NCI-H2171 (cell line): ENCODE results near the gene ZNF837.
"Not testable (repeated sequence)": the region's sequence is repeated elsewhere in the genome, so short reads cannot be mapped to it uniquely, and the experiment has no call there.

Experiments used
- DNase-seq: peaks from one replicate; lab custom pipeline; 2025; lab: John Stamatoyannopoulos, UW

ZNF837 gene

DNA sequence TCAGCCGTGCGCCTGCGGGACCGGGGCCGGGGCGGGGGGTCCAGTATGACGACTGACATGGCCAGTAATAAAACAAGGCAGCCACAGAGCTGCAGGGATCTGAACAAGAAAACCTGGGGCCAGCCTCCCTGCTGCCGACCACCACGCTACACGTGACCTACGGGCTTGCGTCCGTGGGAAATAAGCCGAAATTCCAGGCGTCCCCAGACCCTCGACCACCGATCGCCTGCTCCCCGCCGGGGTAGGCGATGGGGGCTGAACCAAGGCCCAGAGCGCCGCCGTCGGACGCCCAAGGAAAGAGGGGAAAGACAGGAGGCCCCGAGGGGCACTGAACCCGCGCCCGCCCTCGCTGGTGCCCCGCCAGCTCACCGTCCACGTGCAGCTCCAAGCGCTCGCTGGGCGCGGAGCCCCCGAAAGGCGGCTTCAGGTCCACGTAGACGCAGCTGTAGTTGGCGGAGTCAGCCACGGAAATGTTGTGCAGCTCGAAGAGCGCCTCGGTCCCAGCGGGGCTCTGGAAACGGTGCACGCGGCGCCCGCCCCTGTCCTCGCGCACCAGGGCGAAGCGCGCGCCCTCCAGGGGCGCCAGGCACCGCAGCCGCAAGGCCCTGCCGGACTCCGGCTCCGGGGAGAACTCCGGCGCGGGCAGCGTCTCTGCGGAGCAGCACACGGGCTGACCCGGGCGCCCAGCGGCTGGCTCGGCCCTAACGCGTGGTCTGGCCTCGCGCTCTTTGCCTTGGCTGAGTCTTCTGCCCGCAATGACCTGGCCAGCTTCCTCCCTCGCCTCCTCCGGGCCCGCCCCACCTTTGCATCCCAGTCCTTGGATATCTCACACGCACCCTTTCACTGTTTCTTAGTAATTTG lies 30.6 kb downstream of the ZNF837 start:
- no peak for DNase-seq

DNA sequence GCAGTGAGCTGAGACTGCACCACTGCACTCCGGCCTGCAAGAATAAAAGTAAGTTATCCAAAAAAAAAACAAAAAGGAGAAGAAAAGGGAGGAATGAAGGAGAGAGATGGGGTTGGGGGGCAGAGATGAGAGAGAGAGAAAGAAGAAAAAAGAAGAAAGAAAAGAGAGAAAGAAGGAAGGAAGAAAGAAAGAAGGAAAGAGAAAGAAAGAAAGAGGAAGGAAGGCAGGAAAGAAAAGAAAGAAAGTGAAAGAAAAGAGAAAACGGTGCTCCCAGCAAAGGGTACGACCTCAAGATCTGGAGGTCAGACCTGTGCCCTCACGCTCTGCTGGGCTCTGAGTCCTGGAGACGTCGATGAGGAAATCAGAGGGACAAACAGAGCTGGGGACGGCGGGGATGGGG lies 31.2 kb downstream of the ZNF837 start:
- no peak for DNase-seq

- not testable (repeated sequence) for DNase-seq
These were observed 32.8 kb downstream of the ZNF837 start for GRCh38 chr19:58348080-58348479.

DNA sequence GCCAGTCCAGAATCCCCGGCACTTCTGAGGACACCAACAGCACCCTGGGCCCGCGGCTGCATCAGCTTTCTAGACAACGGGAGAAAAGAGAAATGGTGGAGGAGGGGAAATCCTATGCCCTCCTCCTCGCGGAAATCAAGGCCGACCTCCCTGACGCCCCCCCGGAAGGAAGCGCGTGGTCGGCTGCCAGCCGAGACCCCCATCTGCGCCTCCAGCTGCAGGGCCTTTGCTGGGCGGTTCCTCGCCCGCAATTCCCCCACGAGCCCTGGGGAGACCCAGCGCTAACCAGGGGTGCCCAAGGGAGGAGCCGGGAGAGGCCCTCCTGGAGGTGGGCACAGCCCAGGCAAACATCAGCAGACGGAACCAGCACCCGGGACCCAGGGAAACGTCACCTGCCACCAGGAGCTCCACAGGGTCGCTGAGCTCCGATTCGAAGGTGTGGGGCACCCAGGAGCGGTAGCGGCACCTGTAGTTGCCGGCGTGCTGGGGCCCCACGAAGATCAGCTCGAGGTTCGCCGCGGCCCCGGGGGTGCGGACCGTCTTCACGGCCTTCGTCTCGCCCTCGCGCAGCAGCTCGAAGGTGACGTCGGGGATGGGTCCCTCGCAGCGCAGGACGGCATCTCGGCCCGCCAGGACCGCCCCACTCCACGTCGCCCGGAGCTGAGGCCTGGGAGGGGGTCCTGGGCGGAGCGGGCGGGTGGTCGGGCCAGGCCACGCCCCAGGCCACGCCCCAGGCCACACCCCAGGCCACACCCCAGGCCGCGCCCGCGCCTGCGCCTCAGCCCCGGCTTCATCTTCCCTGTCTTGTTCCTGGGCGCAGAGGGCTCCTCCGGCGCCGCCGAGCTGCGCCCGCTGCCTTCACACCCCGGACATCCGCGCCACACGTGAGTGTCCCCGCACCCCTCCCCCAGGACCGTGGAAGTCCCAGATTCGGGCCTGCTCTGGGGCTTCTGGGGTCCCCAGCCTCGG lies 33.6 kb downstream of the ZNF837 start:
- peak; percentile 72 for DNase-seq

- no peak for DNase-seq
These were observed 35.3 kb downstream of the ZNF837 start for GRCh38 chr19:58345558-58345957.

DNA sequence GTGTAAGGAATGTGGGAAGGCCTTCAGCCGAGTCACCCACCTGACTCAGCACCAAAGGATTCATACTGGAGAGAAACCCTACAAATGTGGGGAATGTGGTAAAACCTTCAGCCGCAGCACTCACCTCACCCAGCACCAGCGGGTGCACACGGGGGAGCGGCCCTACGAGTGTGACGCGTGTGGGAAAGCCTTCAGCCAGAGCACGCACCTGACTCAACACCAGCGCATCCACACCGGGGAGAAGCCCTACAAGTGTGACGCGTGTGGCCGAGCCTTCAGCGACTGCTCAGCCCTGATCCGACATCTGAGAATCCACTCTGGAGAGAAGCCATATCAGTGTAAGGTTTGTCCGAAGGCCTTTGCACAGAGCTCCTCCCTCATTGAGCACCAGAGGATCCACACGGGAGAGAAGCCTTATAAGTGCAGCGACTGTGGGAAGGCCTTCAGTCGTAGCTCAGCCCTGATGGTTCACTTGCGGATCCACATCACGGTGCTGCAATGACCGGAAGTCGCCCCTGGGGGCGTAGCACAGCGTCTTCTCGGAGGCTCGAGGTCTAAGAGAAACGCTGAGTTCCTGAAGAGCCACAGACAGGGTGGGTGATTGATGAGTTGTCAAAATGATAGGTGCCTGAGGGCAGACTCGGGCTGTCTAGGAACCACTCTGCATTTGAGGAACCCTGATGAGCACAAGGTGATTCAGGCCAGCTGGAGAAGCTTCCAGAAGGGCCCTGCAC lies 41.8 kb downstream of the ZNF837 start:
- no peak for DNase-seq

DNA sequence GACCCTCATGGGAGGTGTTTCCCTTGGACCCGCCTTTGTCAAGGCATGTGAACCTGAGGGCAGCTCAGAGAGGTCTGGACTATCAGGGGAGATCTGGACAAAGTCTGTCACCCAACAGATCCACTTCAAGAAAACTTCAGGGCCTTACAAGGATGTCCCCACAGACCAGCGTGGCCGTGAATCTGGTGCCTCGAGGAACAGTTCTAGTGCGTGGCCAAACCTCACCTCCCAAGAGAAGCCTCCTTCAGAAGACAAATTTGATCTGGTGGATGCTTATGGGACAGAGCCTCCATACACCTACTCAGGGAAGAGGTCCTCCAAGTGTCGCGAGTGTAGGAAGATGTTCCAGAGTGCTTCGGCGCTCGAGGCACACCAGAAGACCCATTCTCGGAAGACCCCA lies 42.5 kb downstream of the ZNF837 start:
- DNase-seq, result no peak

GRCh38 chr19:58336820-58337219 lies 44.0 kb downstream of the ZNF837 start:
- no peak for DNase-seq

GRCh38 chr19:58336216-58336615 lies 44.6 kb downstream of the ZNF837 start:
- DNase-seq, result no peak

DNA sequence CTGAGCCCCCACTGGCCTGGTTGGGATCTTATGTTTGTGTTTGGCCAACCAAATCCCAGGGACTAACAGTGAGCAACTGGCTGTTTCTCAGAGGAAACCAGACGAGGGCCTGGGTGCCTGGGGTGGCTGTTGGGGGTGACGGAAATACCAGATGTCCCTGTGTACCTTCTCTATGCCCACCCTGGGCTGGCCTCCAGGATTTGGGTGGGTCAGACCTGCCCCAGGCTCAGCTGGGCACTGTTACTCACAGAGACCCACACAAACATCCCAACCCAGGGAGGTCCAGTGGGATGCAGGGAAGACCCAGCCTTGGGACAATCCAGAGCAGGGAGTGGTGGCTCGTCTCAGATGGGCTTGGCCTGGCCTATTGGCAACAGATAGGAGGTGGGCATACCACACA lies 45.2 kb downstream of the ZNF837 start:
- DNase-seq, result no peak

- no peak for DNase-seq
These were observed 46.1 kb downstream of the ZNF837 start for GRCh38 chr19:58334691-58335249.

DNA sequence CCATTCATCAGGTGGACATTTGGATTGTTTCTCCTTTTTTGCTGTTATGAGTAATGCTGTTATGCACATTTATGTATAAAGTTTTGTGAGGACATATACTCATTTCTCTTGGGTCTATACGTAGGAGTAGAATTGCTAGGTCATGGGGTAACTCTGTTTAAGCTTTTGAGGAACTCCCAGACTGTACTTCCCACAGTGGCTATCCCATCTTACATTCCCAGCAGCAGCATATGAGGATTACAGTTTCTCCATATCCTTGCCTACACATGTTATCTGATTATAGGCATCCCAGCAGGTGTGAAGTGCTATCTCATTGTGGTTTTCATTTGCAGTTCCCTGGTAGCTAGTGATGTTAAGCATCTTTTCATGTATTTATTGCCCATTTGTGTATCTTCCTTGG lies 48.1 kb downstream of the ZNF837 start:
- no peak for DNase-seq

DNA sequence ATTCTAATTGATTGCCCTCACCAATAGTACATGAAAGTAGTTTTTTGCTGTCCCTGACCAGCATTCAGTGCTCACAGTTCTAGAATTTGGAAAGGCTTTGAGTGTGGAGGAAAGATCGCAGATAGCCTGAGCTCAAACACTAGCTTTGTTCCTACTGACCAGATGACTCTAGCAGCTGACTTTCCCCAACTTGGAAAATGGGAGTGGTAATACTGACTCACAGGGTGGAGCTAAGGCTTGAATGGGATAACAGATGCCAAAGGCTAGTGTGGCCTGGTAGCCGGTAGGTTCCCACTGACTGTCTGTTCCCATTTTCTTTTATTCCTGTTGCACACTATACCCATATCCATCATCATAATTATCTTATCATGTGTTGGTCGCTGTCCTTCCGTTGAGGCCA lies 50.4 kb downstream of the ZNF837 start:
- no peak for DNase-seq

- no peak for DNase-seq
These were observed 51.8 kb downstream of the ZNF837 start for GRCh38 chr19:58328999-58329398.

GRCh38 chr19:58326914-58327726 lies 53.7 kb downstream of the ZNF837 start, which contains the start of gene ZSCAN22:
TSS of gene ZSCAN22 (plus strand) at chr19:58326994. CDS start at chr19:58334803, 7,809 bp downstream.
- DNase-seq, result peak; percentile 94

GRCh38 chr19:58326501-58326913 lies 54.3 kb downstream of the ZNF837 start:
- no peak for DNase-seq

- DNase-seq, result no peak
These were observed 55.4 kb downstream of the ZNF837 start for GRCh38 chr19:58325311-58326022.

GRCh38 chr19:58319241-58319640 lies 61.6 kb downstream of the ZNF837 start:
- no peak for DNase-seq

DNA sequence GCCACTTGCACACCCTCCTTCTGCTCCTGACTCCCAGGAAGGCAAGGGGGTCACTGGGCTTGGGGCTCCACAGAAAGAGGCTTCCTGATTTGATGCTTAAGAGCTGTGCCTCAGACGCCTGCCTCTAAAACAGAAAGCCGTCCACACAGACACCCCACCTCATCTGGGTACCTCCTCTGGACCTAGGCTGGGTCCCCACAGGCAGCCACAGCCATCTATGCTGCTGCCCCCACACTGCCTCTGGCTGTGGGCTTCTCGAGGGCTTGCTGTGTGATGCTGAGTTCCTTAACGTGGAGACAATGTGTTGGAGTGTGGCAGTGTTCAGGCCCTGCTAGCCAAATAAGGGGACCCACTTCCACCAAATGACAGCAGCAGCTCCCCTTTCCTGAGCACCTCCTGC lies 62.5 kb downstream of the ZNF837 start:
- DNase-seq, result no peak
